Tibial nerve (tissue), 3 donors: Measurements from ENCODE around the gene PRKCG.

Experiments
- CTCF ChIP-seq, 5 experiments: fragments of 200-600 bp in 3 of 5; fragments of 450-650 bp in 2 of 5; sonication (generic) in 3 of 5; IDR thresholded peaks; one replicate each; pipeline ENCODE4 v1.5.1; 2016 to 2019; ENCODE audit warnings: antibody characterized with exemption in 5 of 5, mild to moderate bottlenecking in 3 of 5, moderate library complexity in 2 of 5
- POLR2A ChIP-seq, 2 donors: fragments of 450-650 bp; IDR thresholded peaks; one replicate each; pipeline ENCODE4 v1.6.1; 2017; ENCODE audit warnings: antibody characterized with exemption in 2 of 2, mild to moderate bottlenecking in 2 of 2, moderate library complexity in 2 of 2

- TF ChIP-seq CTCF (IDR thresholded peaks at IDR 0.05) (no peak), POLR2A (IDR thresholded peaks at IDR 0.05) (no peak)
These were observed 32.7 kb upstream of the PRKCG start for GRCh38 chr19:53849237-53849676.
